HG02852 (cell line): ENCODE results near the gene CYB5D1.

ENCODE experiments used
- ATAC-seq: cut with Tn5 transposase; IDR thresholded peaks from one replicate; pipeline ENCODE4 v1.9.1; 2021; ENCODE audit warnings: mild to moderate bottlenecking, moderate library complexity; ENCODE audit not compliant: unreplicated experiment

CYB5D1 gene

GRCh38 chr17:7885367-7886226, 27.8 kb downstream of the CYB5D1 start:
- no peak for ATAC-seq

- no peak for ATAC-seq
Measured at GRCh38 chr17:7886227-7887037, 28.6 kb downstream of the CYB5D1 start.

GRCh38 chr17:7887038-7887481, 29.3 kb downstream of the CYB5D1 start:
- no peak for ATAC-seq

GRCh38 chr17:7887482-7888183, 29.8 kb downstream of the CYB5D1 start:
- peak; percentile 59 for ATAC-seq

GRCh38 chr17:7888184-7888920, 30.5 kb downstream of the CYB5D1 start, which contains the start of gene CHD3:
TSS of gene CHD3 (plus strand) at chr17:7888789. CDS start at chr17:7889001, 212 bp downstream.
- no peak for ATAC-seq

- no peak for ATAC-seq
Measured at GRCh38 chr17:7889166-7889955, 31.6 kb downstream of the CYB5D1 start.

- ATAC-seq: no peak
Measured at GRCh38 chr17:7893187-7893880, 35.5 kb downstream of the CYB5D1 start.

- ATAC-seq: no peak
Measured at GRCh38 chr17:7894226-7894625, 36.4 kb downstream of the CYB5D1 start.

- ATAC-seq: no peak
Measured at GRCh38 chr17:7894866-7895265, 37.1 kb downstream of the CYB5D1 start.

GRCh38 chr17:7897090-7897489, 39.3 kb downstream of the CYB5D1 start:
- ATAC-seq: no peak

GRCh38 chr17:7897773-7898172, 40.0 kb downstream of the CYB5D1 start:
- ATAC-seq: no peak

- ATAC-seq: no peak
Measured at GRCh38 chr17:7903154-7904103, 45.6 kb downstream of the CYB5D1 start.

GRCh38 chr17:7909089-7909488, 51.3 kb downstream of the CYB5D1 start:
- ATAC-seq: no peak

- no peak for ATAC-seq
Measured at GRCh38 chr17:7910281-7910680, 52.5 kb downstream of the CYB5D1 start.

- ATAC-seq: no peak
Measured at GRCh38 chr17:7910711-7911110, 52.9 kb downstream of the CYB5D1 start.

- no peak for ATAC-seq
Measured at GRCh38 chr17:7911116-7911515, 53.3 kb downstream of the CYB5D1 start.
